Mucosa of descending colon (tissue), 3 donors: ENCODE measurements around the gene NFKBIE. TPM values are rescaled to one million over a fixed set of nuclear protein-coding genes. Genes with fewer than 3 reads are reported as not detected.

ENCODE experiments used
- ATAC-seq: fragments of 200-7000 bp; cut with Tn5 transposase; one replicate; pipeline ENCODE4 v1.9.1; 2020; ENCODE audit warnings: mild to moderate bottlenecking, moderate library complexity
- DNase-seq, 3 donors: peaks; one replicate each; pipeline ENCODE4 v3.0.0-alpha.2; 2020
- H3K36me3 ChIP-seq: fragments of 200-600 bp; one replicate; pipeline ENCODE4 v1.8.0; 2021; ENCODE audit warnings: low read depth, mild to moderate bottlenecking
- H3K4me1 ChIP-seq: fragments of 200-600 bp; one replicate; pipeline ENCODE4 v1.8.0; 2021; ENCODE audit warnings: low read depth, mild to moderate bottlenecking
- H3K4me3 ChIP-seq: fragments of 200-600 bp; one replicate; pipeline ENCODE4 v1.8.0; 2021; ENCODE audit warnings: mild to moderate bottlenecking
- H3K9me3 ChIP-seq: fragments of 200-600 bp; one replicate; pipeline ENCODE4 v1.8.0; 2021; ENCODE audit warnings: mild to moderate bottlenecking
- CTCF ChIP-seq: fragments of 200-600 bp; IDR thresholded peaks from one replicate; pipeline ENCODE4 v1.8.0; 2022; ENCODE audit warnings: antibody characterized with exemption, mild to moderate bottlenecking
- intact Hi-C, 2 donors: fragments of 100-400 bp; cut with DNase I in 1 of 2; cut with micrococcal nuclease in 1 of 2; formaldehyde crosslinking; loops; one replicate each; pipeline versions ENCODE4 v1.11.0 to v1.11.1; 2022; cut with DNase I, micrococcal nuclease
- total RNA-seq, 3 donors: library from RNA; stranded (reverse); fragmentation: NEBNext Ultra II Directional in 2 of 3; extraction: Animal tissue kit (Norgen Biotek cat#: 25700) in 2 of 3; gene quantifications; one replicate each; pipeline versions ENCODE4 v1.2.1 to v1.2.4, GENCODE V29; 2021 to 2023
- donor health status: DM: no; HTN: no; CAD: no; lungs with moderate emphysema.
- donor health status: DM: no; HTN: no; CAD: no.
- donor health status: DM: no; HTN: yes; CAD: no.

NFKBIE gene
- total RNA-seq, 3 donors from 2014 or later = 8.7 to 13.4 (median 10.8) TPM

DNA sequence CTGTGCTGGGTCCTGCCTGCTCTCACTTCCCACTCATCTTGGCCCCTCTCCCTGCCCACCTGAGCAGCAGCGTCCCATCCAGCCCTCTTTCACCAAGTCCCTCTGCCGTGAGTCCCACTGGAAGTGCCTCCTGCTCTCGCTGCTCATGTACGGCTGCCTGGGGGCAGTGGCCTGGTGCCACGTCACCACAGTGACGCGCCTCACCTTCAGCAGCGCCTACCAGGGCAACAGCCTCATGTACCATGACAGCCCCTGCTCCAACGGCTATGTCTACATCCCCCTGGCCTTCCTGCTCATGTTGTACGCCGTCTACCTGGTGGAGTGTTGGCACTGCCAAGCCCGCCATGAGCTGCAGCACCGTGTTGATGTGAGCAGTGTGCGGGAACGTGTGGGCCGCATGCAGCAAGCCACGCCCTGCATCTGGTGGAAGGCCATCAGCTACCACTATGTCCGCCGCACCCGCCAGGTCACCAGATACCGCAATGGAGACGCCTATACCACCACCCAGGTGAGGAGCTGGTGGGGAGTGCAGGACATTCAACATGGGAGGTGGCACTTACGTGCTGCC is 7.7 kb upstream of the NFKBIE start:
- TF ChIP-seq CTCF = no peak

DNA sequence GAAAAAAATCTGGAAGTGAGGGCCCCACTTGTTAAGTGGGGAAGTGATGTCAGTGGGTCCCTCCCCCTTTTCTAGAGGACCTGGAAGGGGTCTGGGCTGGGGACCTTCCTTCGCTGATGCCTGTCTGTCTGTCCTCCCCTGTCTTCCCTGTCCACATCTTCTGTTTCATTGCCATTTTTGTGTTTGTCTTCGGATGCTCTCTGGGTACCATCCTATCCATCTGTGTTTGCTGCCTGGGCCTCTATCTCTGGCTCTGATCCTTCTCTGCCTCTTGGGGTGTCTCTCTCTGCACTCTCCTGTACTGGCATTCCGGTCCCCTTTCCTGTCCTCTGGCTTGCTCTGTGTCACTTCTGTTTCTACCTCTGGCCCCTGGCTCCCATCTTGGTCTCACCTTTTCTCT is 7.2 kb upstream of the NFKBIE start:
- Histone ChIP-seq H3K4me3 (no peak overlapping the region), H3K4me1 (no peaks in the 10 kb centered on the region), H3K9me3 (no peaks in the 10 kb centered on the region), H3K36me3 (no peaks in the 10 kb centered on the region)
- DNase-seq (no peak), ATAC-seq (no peak)
- intact Hi-C loops = no loop called here
- TF ChIP-seq CTCF = no peak

More for the DNA sequence above, 7.7 kb upstream of the NFKBIE start:
- intact Hi-C loops = no loop called here
- Histone ChIP-seq H3K36me3 (no peaks in the 10 kb centered on the region), H3K4me1 (no peaks in the 10 kb centered on the region), H3K4me3 (no peak overlapping the region), H3K9me3 (no peaks in the 10 kb centered on the region)
- DNase-seq = no peak
- no peak for ATAC-seq

GRCh38 chr6:44271914-44272313 is 6.6 kb upstream of the NFKBIE start:
- DNase-seq (no peak), ATAC-seq (no peak)
- TF ChIP-seq CTCF = no peak
- H3K4me1 ChIP-seq = no peaks in the 10 kb centered on the region
- no peaks in the 10 kb centered on the region for H3K9me3 ChIP-seq
- H3K4me3 ChIP-seq = no peak overlapping the region
- no peaks in the 10 kb centered on the region for H3K36me3 ChIP-seq
- intact Hi-C loops = no loop called here

DNA sequence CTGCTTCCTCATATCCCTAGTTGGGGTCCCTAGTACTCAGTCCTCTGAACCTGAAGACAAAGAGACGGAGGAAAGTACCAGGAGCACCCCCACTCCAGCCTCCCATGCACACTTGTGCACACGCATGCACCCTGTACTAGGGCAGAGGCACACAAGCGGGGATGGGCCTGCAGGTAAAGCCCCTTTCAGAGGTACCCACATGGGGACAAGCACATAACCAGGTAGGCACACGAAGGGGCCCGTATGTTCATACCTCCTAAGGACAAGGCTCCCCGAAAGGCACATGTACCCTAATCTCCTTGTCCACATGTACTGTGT is 6.0 kb upstream of the NFKBIE start:
- TF ChIP-seq CTCF = no peak
- ATAC-seq = no peak
- no peak for DNase-seq
- Histone ChIP-seq H3K9me3 (no peaks in the 10 kb centered on the region), H3K36me3 (no peaks in the 10 kb centered on the region), H3K4me3 (no peak overlapping the region), H3K4me1 (no peaks in the 10 kb centered on the region)
- intact Hi-C loops = no loop called here

DNA sequence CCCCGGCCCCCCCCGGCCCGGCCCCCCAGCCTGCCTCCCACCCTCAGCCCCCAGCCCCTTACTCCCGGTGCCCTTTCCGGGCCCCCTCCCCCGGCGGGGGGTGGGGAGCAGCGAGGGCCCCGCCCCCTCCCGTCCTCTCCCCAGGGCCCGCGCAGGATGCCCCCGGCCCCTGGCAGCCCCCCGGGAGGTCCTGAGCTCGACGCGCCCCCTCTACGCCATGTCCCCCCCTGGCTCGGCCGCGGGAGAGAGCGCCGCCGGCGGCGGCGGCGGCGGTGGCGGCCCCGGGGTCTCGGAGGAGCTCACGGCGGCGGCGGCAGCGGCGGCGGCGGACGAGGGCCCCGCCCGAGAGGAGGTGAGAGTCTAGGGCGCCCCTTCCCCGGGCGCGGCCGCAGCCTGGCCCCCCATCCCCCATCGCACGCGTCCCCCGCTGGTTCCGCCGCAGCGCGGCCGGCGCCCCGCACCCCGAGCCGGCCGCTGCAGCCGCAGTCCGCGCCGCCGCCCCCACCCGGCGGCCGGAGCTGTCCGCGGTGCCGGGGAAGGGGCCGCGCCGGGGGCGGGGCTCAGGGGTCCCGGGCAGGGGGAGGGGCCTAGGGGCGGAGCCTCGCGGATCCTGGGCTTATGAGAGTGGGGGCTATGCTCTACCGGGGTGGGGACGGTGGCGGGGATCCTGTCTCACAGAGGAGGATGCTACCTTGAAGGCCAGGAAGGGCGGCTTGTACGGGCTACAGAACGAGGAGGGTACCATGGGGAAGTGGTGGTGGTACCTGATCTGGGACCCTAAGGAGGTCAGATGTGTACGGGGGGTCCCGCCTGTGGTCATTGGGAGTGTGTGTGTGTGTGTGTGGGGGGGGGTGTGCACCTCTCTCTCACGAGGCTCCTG is 5.4 kb upstream of the NFKBIE start:
- Histone ChIP-seq H3K4me1 (no peaks in the 10 kb centered on the region), H3K4me3 (no peak overlapping the region), H3K9me3 (no peaks in the 10 kb centered on the region), H3K36me3 (no peaks in the 10 kb centered on the region)
- ATAC-seq = no peak
- TF ChIP-seq CTCF = no peak
- intact Hi-C loops = no loop called here
- DNase-seq = no peak
